Neural cell (in vitro differentiated cells): ENCODE data around the gene ARSD. TPM values are rescaled to one million over a fixed set of nuclear protein-coding genes. Genes with fewer than 3 reads are reported as not detected.

Experiments
- H2AFZ ChIP-seq: fragments of 200-600, 300-800 bp; sonication (generic), shearing (Covaris generic); 2 replicates; pipeline ENCODE4 v1.6.0; 2014; ENCODE audit warnings: low read depth, mild to moderate bottlenecking, antibody characterized with exemption, low read length, moderate library complexity
- H3F3A ChIP-seq: fragments of 200-600 bp; shearing (Covaris generic); 2 replicates; pipeline ENCODE4 v1.6.1; 2016; ENCODE audit warnings: mild to moderate bottlenecking, moderate library complexity, mixed read lengths, antibody characterized with exemption, low read length; ENCODE audit not compliant: insufficient read depth, poor library complexity, severe bottlenecking
- H3K27ac ChIP-seq: fragments of 200-600, 300-800 bp; sonication (generic), shearing (Covaris generic); 2 replicates; pipeline ENCODE4 v1.5.1; 2014; ENCODE audit warnings: mild to moderate bottlenecking, low read length, moderate library complexity
- H3K27me3 ChIP-seq: fragments of 300-800, 200-600 bp; sonication (generic), shearing (Covaris generic); 2 replicates; pipeline ENCODE4 v1.6.0; 2014; ENCODE audit warnings: mild to moderate bottlenecking, low read depth, low read length, moderate library complexity; ENCODE audit not compliant: insufficient read depth
- H3K36me3 ChIP-seq: fragments of 300-800, 200-600 bp; sonication (generic), shearing (Covaris generic); 2 replicates; pipeline ENCODE4 v1.5.1; 2014; ENCODE audit warnings: mild to moderate bottlenecking, antibody characterized with exemption, low read length, moderate library complexity; ENCODE audit not compliant: insufficient read depth
- H3K4me2 ChIP-seq: fragments of 300-800, 200-600 bp; sonication (generic), shearing (Covaris generic); 2 replicates; pipeline ENCODE4 v1.6.0; 2014; ENCODE audit warnings: mild to moderate bottlenecking, low read length
- H3K4me3 ChIP-seq: fragments of 300-800, 200-600 bp; sonication (generic), shearing (Covaris generic); 2 replicates; pipeline ENCODE4 v1.5.1; 2014; ENCODE audit warnings: mild to moderate bottlenecking, low read length, moderate library complexity
- H3K79me2 ChIP-seq: fragments of 200-600 bp; shearing (Covaris generic); replicated peaks from 2 replicates; pipeline ENCODE4 v1.6.0; 2014; ENCODE audit warnings: mild to moderate bottlenecking, low read length, moderate library complexity; ENCODE audit not compliant: insufficient read depth
- H3K9ac ChIP-seq: fragments of 300-800, 200-600 bp; sonication (generic), shearing (Covaris generic); 2 replicates; pipeline ENCODE4 v1.6.1; 2016; ENCODE audit warnings: mild to moderate bottlenecking, low read length, mixed read lengths
- H3K9me2 ChIP-seq: fragments of 200-600 bp; shearing (Covaris generic); 2 replicates; pipeline ENCODE4 v1.6.1; 2016; ENCODE audit warnings: mild to moderate bottlenecking, low read length, mixed read lengths; ENCODE audit not compliant: insufficient read depth
- H3K9me3 ChIP-seq: fragments of 200-600, 300-800 bp; sonication (generic), shearing (Covaris generic); 2 replicates; pipeline ENCODE4 v1.6.1; 2016; ENCODE audit warnings: mild to moderate bottlenecking, mixed run types, low read length, moderate library complexity, mixed read lengths
- H4K20me1 ChIP-seq: fragments of 200-600 bp; shearing (Covaris generic); 2 replicates; pipeline ENCODE4 v1.6.1; 2016; ENCODE audit warnings: mild to moderate bottlenecking, mixed run types; ENCODE audit not compliant: insufficient read depth
- CTCF ChIP-seq: fragments of 450-650 bp; IDR thresholded peaks from 2 replicates; pipeline ENCODE4 v1.5.1; 2014; ENCODE audit warnings: antibody characterized with exemption, mild to moderate bottlenecking, moderate library complexity; ENCODE audit not compliant: poor library complexity, severe bottlenecking
- EP300 ChIP-seq: fragments of 450-650 bp; conservative IDR thresholded peaks from 2 replicates; pipeline ENCODE4 v1.6.1; 2014; ENCODE audit warnings: antibody characterized with exemption, mild to moderate bottlenecking, moderate library complexity; ENCODE audit not compliant: poor library complexity, severe bottlenecking
- EZH2 ChIP-seq: fragments of 200-600, 300-800 bp; shearing (Covaris generic), sonication (generic); IDR thresholded peaks from 2 replicates; pipeline ENCODE4 v1.6.1; 2014; ENCODE audit warnings: antibody characterized with exemption, low read length, borderline replicate concordance, mild to moderate bottlenecking; ENCODE audit not compliant: insufficient read depth, poor library complexity, severe bottlenecking
- MXI1 ChIP-seq: fragments of 450-650 bp; conservative IDR thresholded peaks from 2 replicates; pipeline ENCODE4 v1.6.1; 2014; ENCODE audit warnings: antibody characterized with exemption, mild to moderate bottlenecking; ENCODE audit not compliant: poor library complexity, severe bottlenecking
- POLR2AphosphoS5 ChIP-seq: IDR thresholded peaks from 2 replicates; pipeline ENCODE4 v1.6.1; 2012
- RAD21 ChIP-seq: fragments of 450-650 bp; conservative IDR thresholded peaks from 2 replicates; pipeline ENCODE4 v1.6.1; 2014; ENCODE audit warnings: antibody characterized with exemption, mild to moderate bottlenecking, moderate library complexity
- REST ChIP-seq: IDR thresholded peaks from 2 replicates; pipeline ENCODE4 v1.6.1; 2012; ENCODE audit warnings: borderline replicate concordance
- SMC3 ChIP-seq: fragments of 450-650 bp; conservative IDR thresholded peaks from 2 replicates; pipeline ENCODE4 v1.6.1; 2014; ENCODE audit warnings: antibody characterized with exemption, mild to moderate bottlenecking, moderate library complexity; ENCODE audit not compliant: poor library complexity
- TAF1 ChIP-seq: IDR thresholded peaks from 2 replicates; pipeline ENCODE4 v1.6.1; 2012; ENCODE audit warnings: low read depth
- polyA plus RNA-seq: library from polyadenylated mRNA; depleted of rRNA; stranded (reverse); fragments of >200 nt; gene quantifications from 2 replicates; pipeline ENCODE4 v1.2.3, GENCODE V29; 2014

Gene ARSD
- polyA plus RNA-seq, 1 donor from 2014 or later: 4.7 TPM

DNA sequence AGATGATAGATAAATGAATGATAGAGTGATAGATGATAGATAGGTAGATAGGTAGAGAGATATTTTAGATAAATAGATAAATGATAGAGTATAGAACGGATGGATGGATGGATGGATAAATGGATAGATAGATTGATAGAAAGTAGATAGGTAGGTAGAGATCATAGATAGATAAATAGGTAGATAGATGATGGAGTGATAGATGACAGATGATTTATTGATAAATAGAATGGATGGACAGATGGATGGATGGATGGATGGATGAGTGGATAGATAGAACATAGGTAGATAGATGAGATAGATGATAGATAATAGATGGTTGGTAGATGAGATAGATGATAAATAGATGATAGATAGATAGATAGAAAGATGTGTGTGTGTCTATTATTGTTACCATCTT is 49.5 kb downstream of the ARSD start:
- Histone ChIP-seq H3K4me2 (no peak overlapping the region), H3K36me3 (no peaks in the 10 kb centered on the region), H3K9me3 (no peaks in the 10 kb centered on the region), H4K20me1 (no peaks in the 10 kb centered on the region), H3K27ac (no peak overlapping the region), H3K4me3 (no peak overlapping the region), H3K9ac (no peak overlapping the region), H3F3A (no peaks in the 10 kb centered on the region), H3K9me2 (no peaks in the 10 kb centered on the region), H3K27me3 (no peaks in the 10 kb centered on the region), H3K79me2 (no peaks in the 10 kb centered on the region), H2AFZ (no peak overlapping the region)
- TF ChIP-seq SMC3: no peak
- TF ChIP-seq CTCF: no peak
- TF ChIP-seq MXI1: no peak
- no peak for TF ChIP-seq EP300
- no peak for TF ChIP-seq TAF1
- no peak for TF ChIP-seq EZH2
- no peak for TF ChIP-seq REST
- TF ChIP-seq RAD21: no peak
- TF ChIP-seq POLR2AphosphoS5: no peak

DNA sequence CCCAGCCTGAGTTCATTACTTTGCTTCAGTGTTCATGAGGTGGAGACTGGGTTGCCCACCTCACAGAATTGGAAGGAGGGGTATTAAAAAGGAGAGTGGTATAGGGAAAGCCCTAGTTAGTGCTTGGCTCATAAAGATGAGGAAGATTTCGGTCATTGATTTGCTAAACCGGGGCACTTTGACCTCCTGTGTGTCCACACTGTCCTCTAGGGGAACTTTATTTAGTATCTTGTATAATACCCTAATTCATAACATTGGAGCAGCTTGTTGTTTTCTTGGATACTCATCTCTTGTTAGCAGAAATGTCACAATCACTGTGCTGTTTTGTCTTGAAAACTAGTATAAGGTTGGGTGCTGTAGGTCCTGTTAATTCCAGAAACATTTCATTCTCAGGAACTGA is 50.6 kb downstream of the ARSD start:
- Histone ChIP-seq H3K4me3 (no peak overlapping the region), H3K36me3 (no peaks in the 10 kb centered on the region), H3K27ac (no peak overlapping the region), H3K79me2 (no peaks in the 10 kb centered on the region), H3K4me2 (no peak overlapping the region), H3K9ac (no peak overlapping the region), H2AFZ (no peak overlapping the region), H3K27me3 (no peaks in the 10 kb centered on the region), H4K20me1 (no peaks in the 10 kb centered on the region), H3K9me2 (no peaks in the 10 kb centered on the region), H3F3A (no peaks in the 10 kb centered on the region), H3K9me3 (no peaks in the 10 kb centered on the region)
- TF ChIP-seq EP300: no peak
- TF ChIP-seq EZH2: no peak
- no peak for TF ChIP-seq POLR2AphosphoS5
- no peak for TF ChIP-seq RAD21
- no peak for TF ChIP-seq CTCF
- no peak for TF ChIP-seq SMC3
- no peak for TF ChIP-seq REST
- TF ChIP-seq MXI1: no peak
- TF ChIP-seq TAF1: no peak
